Astrocyte (in vitro differentiated cells and primary cell): ENCODE measurements around the gene TBC1D2B.
"Not testable (repeated sequence)": the region's sequence is repeated elsewhere in the genome, so short reads cannot be mapped to it uniquely, and the experiment has no call there.

Experiments used
- EZH2 ChIP-seq: IDR thresholded peaks from 2 replicates; pipeline ENCODE4 v1.6.1; 2012; ENCODE audit warnings: mild to moderate bottlenecking, low read length, inconsistent platforms; ENCODE audit not compliant: insufficient read depth
- TF ChIP-seq, protein P1 (sequence below): IDR thresholded peaks from 2 replicates; pipeline ENCODE4 v1.5.1; 2011; ENCODE audit warnings: low read depth, mild to moderate bottlenecking, inconsistent platforms, low read length, moderate library complexity; ENCODE audit not compliant: insufficient read depth

GRCh38 chr15:77996226-77996625 is 81.3 kb downstream of the TBC1D2B start:
- not testable (repeated sequence) for TF ChIP-seq EZH2
- TF ChIP-seq, protein P1, sequence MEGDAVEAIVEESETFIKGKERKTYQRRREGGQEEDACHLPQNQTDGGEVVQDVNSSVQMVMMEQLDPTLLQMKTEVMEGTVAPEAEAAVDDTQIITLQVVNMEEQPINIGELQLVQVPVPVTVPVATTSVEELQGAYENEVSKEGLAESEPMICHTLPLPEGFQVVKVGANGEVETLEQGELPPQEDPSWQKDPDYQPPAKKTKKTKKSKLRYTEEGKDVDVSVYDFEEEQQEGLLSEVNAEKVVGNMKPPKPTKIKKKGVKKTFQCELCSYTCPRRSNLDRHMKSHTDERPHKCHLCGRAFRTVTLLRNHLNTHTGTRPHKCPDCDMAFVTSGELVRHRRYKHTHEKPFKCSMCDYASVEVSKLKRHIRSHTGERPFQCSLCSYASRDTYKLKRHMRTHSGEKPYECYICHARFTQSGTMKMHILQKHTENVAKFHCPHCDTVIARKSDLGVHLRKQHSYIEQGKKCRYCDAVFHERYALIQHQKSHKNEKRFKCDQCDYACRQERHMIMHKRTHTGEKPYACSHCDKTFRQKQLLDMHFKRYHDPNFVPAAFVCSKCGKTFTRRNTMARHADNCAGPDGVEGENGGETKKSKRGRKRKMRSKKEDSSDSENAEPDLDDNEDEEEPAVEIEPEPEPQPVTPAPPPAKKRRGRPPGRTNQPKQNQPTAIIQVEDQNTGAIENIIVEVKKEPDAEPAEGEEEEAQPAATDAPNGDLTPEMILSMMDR, result not testable (repeated sequence)
